Kidney tubule cell (primary cell): ENCODE measurements around the gene PRC1.

Experiments used
- DNase-seq: peaks from one replicate; pipeline ENCODE4 v3.0.0-alpha.2; 2018; ENCODE audit warnings: low spot score

The PRC1 gene

GRCh38 chr15:90955624-90956273 is 38.6 kb downstream of the PRC1 start:
- no peak for DNase-seq

GRCh38 chr15:90954712-90955623 is 39.4 kb downstream of the PRC1 start, which contains the start of gene RCCD1:
TSS of gene RCCD1 (plus strand) at chr15:90954884. CDS start at chr15:90956735, 1,851 bp downstream.
- DNase-seq: peak; percentile 95

GRCh38 chr15:90953947-90954711 is 40.2 kb downstream of the PRC1 start:
- no peak for DNase-seq

- DNase-seq: no peak
Observed at GRCh38 chr15:90952901-90953677, 41.2 kb downstream of the PRC1 start.

GRCh38 chr15:90950676-90951075 is 43.7 kb downstream of the PRC1 start:
- DNase-seq: no peak

GRCh38 chr15:90949979-90950675 is 44.2 kb downstream of the PRC1 start:
- DNase-seq: no peak

- no peak for DNase-seq
Observed at GRCh38 chr15:90948506-90948905, 45.8 kb downstream of the PRC1 start.

GRCh38 chr15:90947577-90948357 is 46.6 kb downstream of the PRC1 start:
- no peak for DNase-seq

GRCh38 chr15:90946941-90947576 is 47.3 kb downstream of the PRC1 start:
- no peak for DNase-seq

GRCh38 chr15:90946538-90946937 is 47.8 kb downstream of the PRC1 start:
- no peak for DNase-seq

GRCh38 chr15:90945091-90945490 is 49.2 kb downstream of the PRC1 start:
- DNase-seq: no peak

GRCh38 chr15:90942354-90943120 is 51.8 kb downstream of the PRC1 start:
- DNase-seq: no peak

- no peak for DNase-seq
Observed at GRCh38 chr15:90941038-90941437, 53.3 kb downstream of the PRC1 start.

- no peak for DNase-seq
Observed at GRCh38 chr15:90939756-90940155, 54.6 kb downstream of the PRC1 start.

GRCh38 chr15:90938261-90938660 is 56.1 kb downstream of the PRC1 start:
- DNase-seq: no peak

- DNase-seq: no peak
Observed at GRCh38 chr15:90936823-90937222, 57.5 kb downstream of the PRC1 start.

- peak; percentile 94 for DNase-seq
Observed at GRCh38 chr15:90934949-90935751, 59.2 kb downstream of the PRC1 start, which contains the start of gene UNC45A. TSS of gene UNC45A (plus strand) at chr15:90935285. CDS start at chr15:90935325, 40 bp downstream.
